HG03159 (cell line): ENCODE measurements around the gene PRPF6.
"Not testable (repeated sequence)": the region's sequence is repeated elsewhere in the genome, so short reads cannot be mapped to it uniquely, and the experiment has no call there.

Experiments
- ATAC-seq: cut with Tn5 transposase; IDR thresholded peaks from one replicate; pipeline ENCODE4 v1.9.1; 2021; ENCODE audit warnings: mild to moderate bottlenecking, moderate library complexity; ENCODE audit not compliant: unreplicated experiment

Gene PRPF6

GRCh38 chr20:63959699-63960075 lies 21.2 kb upstream of the PRPF6 start:
- no peak for ATAC-seq

- ATAC-seq, result not testable (repeated sequence)
These were observed 20.0 kb upstream of the PRPF6 start for GRCh38 chr20:63960654-63961621.

GRCh38 chr20:63961664-63962425 lies 19.1 kb upstream of the PRPF6 start:
- ATAC-seq, result no peak

GRCh38 chr20:63962426-63963347 lies 18.2 kb upstream of the PRPF6 start:
- no peak for ATAC-seq

- no peak for ATAC-seq
These were observed 17.6 kb upstream of the PRPF6 start for GRCh38 chr20:63963348-63963741.

- ATAC-seq, result no peak
These were observed 17.1 kb upstream of the PRPF6 start for GRCh38 chr20:63963784-63964301.

DNA sequence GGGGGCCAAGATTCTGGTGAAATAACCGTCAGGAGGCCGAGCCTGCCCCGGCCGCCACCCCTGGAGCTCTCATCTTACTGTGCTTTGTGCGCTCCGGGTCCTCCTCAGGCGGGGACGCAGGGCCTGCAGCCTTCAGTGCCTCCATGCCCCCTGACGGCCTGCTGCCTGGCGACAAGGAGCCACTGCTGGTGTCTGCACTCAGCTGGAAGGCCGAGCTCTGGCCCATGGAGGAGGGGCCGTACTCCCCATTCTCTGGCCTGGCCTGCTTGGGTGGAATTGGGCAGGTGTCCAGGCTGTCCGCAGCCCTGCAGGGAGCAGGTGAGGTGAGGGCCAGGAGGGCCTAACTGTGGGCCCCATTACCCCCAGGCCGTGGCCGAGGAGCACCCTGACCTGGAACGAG lies 16.5 kb upstream of the PRPF6 start:
- ATAC-seq, result no peak

GRCh38 chr20:63966172-63966943 lies 14.6 kb upstream of the PRPF6 start:
- no peak for ATAC-seq

- no peak for ATAC-seq
These were observed 14.0 kb upstream of the PRPF6 start for GRCh38 chr20:63966944-63967322.

DNA sequence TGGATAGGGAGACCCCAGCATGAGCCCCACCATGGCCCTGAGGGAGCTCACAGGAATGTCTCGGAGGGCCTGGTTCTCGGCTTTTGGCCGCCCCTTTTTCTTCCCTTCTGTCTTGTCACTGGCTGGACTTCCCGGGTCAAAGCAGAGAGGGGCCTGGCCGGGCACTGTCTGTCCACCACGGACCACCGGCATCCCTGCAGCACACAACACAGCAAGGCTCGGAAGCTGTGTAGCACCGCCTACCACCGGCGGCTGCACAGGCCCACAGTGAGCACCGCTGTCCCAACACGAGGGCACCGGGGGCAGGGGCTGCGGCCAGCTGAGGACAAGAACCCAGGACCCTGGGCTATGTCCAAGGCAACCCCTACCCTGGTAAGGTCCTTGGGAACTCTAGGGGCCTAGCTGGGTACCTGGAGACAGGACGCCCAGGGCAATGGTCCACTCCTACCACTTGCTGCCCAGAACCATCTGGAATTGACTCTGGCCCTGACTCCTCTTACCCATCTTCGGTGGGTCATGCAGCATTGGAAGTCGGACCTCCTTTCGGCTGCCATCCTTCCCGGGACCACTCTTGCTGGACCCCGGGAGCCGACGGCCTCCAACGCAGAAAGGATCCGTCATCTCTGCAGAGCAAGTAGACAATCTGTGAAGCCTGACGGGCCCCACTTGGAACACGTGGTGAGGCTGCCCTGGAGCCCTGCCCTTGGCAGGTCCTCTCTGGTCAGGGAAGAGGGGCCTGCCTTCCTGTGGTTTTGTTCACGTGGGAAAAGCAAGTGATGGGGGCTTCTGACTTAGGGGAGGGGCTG lies 13.4 kb upstream of the PRPF6 start:
- ATAC-seq, result no peak

DNA sequence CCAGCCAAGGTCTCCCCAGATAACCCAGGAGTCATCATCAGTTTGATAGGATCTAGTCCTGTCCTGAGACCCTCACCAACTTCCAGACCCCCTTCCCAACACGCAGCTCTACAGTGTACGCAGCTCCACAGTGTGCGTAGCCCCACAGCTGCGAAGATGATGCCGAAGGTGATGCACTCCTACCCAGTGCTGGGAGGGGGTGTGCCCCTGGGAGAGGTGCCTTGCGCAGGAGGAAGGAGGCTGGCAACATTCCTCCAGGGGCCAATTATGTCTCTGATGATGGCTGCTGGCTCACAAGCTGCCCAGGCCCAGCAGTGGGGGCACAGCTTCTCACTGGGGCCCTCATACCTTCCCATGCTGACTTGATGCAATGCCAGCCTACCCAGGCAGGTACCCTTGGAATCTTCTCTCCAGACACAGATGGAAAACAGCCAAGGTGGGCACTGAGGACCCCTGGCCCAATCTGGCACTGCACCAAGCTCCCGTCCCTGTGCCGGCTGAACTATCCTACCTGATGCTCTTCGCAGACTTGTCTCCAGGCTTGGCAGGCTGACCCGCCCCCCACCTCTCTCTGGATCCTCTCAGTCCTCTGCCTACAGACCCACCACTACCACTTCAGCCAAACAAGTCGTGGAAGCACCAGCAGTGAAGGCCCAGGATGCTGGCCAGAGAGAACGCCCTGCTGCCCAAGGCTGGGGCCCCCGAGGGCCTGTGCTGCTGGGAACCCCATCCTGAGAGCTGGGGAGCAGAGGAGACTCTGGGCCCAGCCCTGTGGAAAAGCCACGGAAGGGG lies 12.6 kb upstream of the PRPF6 start:
- ATAC-seq, result no peak

DNA sequence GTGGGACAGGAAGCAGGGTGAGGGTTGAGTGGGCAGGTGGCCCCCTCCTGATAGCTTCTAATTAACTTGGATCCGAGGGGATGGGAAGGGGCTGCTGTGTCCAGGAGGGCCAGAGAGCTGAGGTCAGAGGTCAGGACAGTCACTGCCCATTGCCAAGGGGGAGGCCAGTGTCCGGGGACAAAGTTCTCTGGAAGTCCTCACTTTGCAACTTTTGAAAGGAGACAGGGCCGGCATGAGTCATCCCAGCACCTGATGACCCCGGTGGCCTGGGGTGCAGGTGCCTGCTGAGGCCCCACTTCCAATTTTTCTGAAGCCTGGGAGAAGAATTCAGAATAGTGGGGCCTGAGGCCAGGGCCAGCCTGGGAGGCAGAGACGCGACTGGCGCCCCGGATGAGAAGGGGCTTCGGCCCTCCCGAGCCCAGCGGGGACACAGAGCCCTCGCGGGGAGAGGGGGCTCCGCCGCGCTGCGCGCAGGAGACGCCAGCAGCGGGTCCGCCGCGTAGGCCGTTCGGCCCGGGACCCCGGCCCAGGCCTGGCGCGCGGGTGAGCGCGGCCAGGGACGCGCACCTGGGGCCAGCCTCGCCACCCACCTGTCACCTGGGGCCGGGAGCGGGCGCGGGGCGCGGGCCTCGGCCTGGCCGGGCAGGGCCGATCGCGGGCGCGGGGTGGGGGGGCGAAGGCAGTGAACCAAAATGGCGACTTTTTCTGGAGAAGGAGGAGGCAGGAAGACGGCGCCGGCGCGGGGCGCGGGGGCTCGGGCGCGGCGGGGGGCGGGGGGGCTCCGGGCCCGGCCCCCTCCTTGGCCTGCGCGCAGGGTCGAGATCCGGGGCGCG lies 11.8 kb upstream of the PRPF6 start:
- no peak for ATAC-seq

DNA sequence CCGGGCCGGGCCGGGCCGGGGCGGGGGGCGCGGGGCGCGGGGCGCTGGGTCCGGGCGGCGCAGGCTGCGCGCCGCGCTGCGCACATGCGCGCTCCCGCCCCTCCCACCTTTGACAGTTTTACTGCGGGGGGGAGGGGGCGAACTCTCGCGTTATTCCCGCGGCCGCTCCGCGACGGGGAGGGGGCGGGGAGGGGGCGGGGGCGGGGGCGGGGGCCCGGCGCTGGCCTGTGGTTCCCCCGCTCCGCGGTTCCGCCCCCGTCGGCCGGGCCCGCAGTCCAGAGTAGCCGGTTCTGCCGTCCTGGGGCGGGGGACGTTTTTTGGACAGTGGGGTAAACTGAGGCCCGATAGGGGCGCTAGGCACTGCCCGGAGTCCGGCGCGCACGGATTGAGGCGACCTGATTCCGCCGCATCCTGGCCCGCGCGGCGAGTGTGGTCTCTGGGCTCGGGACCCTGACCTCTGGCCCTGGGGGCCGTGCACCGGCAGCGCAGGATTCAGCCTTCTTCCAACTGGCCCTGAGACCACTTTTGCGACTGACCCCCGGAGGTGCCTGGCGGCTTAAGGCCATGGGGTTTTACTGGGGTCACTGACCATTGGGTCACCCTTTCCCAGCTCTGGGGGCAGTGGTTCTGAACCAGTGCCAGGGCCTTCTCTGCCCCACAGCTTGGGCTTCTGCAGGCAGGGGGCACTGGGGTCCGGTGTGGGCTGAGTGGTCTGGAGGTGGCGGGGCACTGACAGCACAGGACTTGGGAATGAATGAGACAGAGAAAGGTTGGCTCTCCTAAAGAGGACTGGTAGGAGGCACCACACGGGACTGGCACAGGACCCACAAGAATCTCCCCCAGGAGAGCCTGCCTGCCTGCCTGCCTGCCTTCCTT lies 10.9 kb upstream of the PRPF6 start, which contains the start of gene ZNF512B:
Gene ZNF512B (minus strand): TSS at position 93 of the 876 bp plus-strand sequence. CDS start 1,980 bp downstream, outside the sequence.
- ATAC-seq, result no peak

- ATAC-seq, result no peak
These were observed 10.1 kb upstream of the PRPF6 start for GRCh38 chr20:63970714-63971431.

DNA sequence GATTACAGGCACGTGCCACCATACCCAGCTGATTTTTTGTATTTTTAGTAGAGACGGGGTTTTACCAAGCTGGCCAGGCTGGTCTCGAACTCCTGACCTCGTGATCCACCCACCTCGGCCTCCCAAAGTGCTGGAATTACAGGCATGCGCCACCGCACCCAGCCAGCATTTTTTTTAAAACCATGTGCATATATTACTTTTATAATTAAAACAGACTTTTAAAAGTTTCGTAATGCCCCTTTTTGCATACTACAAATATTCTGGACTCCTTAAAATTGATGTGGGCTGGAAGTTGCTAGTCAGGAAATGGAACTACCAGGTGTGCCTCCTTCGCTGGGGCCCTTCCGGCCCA lies 9.0 kb upstream of the PRPF6 start:
- not testable (repeated sequence) for ATAC-seq
